Stimulated activated CD8-positive, alpha-beta memory T cell treated with anti-CD3 and anti-CD28 coated beads, Interleukin-4, amount 100 ng/mL, for 1 hour (primary cell): ENCODE measurements around the gene CKMT1B.
"Not testable (repeated sequence)": the region's sequence is repeated elsewhere in the genome, so short reads cannot be mapped to it uniquely, and the experiment has no call there.

Source experiments
- DNase-seq, 2 donors: peaks; one replicate each; pipeline ENCODE4 v3.0.0-alpha.2; 2020; ENCODE audit warnings: low read depth in 2 of 2, low spot score in 1 of 2

The CKMT1B gene

DNA sequence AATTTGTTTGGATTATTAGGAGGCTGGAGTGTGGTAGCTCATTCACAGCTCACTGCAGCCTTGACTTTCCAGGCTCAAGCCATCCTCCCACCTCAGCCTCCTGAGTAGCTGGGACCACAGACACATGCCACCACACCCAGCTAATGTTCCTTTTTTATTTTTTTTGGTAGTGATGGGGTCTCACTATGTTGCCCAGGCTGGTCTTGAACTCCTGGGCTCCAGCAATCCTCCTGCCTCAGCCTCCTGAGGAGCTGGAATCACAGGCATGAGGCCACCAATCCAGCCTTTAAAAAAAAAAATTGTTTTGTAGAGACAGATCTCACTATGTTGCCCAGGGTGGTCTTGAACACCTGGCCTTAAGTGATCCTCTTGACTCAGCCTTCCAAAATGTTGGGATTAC is 33.1 kb downstream of the CKMT1B start:
- not testable (repeated sequence) for DNase-seq

DNA sequence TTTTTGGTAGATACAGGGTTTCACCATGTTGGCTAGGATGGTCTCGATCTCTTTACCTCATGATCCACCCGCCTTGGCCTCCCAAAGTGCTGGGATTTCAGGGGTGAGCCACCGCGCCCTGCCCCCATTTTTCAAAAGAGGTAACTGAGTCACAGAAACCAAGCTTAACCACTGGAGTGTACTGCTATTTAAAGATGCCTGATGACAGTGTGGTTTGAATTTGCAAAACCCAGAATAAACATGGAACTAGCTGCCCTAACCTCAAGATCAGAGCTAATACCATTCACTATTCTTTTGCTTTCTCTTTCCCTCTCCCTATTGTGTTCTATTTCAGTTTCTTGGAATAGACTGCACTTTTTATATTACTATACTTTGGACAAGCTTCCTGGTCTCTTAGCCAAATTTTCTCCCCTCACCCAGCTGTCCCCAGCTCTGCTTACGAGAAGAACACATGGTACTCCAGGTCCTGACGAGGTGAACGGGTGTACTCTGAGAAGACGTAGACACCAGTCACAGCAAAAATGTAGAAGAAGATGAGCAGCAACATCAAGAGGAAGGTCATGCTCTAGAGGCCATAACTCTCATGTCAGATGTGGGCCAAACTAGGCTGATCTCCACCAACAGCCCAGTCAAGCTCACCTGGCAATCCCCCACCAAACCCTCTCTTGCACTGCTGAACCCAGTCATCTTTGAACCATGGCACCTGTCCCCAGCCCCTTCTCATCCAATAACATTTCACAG is 44.8 kb downstream of the CKMT1B start:
- DNase-seq: not testable (repeated sequence)
